Left ventricle myocardium inferior (tissue), 1 donor: ENCODE data around the gene PLXNB1. TPM values are rescaled to one million over a fixed set of nuclear protein-coding genes. Genes with fewer than 3 reads are reported as not detected.

Experiments used
- DNase-seq: peaks from one replicate; pipeline ENCODE4 v3.0.0-alpha.2; 2020
- H3K27ac ChIP-seq: fragments of 200-600 bp; replicated peaks from 2 replicates; pipeline ENCODE4 v1.8.0; 2021
- H3K27me3 ChIP-seq: fragments of 200-600 bp; 2 replicates; pipeline ENCODE4 v1.8.0; 2021; ENCODE audit warnings: low read depth
- H3K36me3 ChIP-seq: fragments of 200-600 bp; 2 replicates; pipeline ENCODE4 v1.8.0; 2021
- H3K4me1 ChIP-seq: fragments of 200-600 bp; 2 replicates; pipeline ENCODE4 v1.8.0; 2021
- H3K4me3 ChIP-seq: fragments of 200-600 bp; 2 replicates; pipeline ENCODE4 v1.8.0; 2021; ENCODE audit warnings: mild to moderate bottlenecking, moderate library complexity
- H3K9me3 ChIP-seq: fragments of 200-600 bp; replicated peaks from 2 replicates; pipeline ENCODE4 v1.8.0; 2021
- intact Hi-C: fragments of 100-400 bp; cut with micrococcal nuclease; formaldehyde crosslinking; loops from one replicate; pipeline ENCODE4 v1.11.0; 2022
- total RNA-seq: library from RNA; stranded (reverse); fragmentation: NEBNext Ultra II Directional; extraction: Animal tissue kit (Norgen Biotek cat#: 25700); gene quantifications from one replicate; pipeline ENCODE4 v1.2.1, GENCODE V29; 2021
- TF ChIP-seq, protein P1 (sequence below): fragments of 200-600 bp; IDR thresholded peaks from 2 replicates; pipeline ENCODE4 v1.8.0; 2021; ENCODE audit warnings: antibody characterized with exemption, mild to moderate bottlenecking, borderline replicate concordance
- donor health status: DM: no; HTN: yes; CAD: no; lungs with severe emphysema.

The PLXNB1 gene
- total RNA-seq, 1 donor from 2014 or later: 42.6 TPM

DNA sequence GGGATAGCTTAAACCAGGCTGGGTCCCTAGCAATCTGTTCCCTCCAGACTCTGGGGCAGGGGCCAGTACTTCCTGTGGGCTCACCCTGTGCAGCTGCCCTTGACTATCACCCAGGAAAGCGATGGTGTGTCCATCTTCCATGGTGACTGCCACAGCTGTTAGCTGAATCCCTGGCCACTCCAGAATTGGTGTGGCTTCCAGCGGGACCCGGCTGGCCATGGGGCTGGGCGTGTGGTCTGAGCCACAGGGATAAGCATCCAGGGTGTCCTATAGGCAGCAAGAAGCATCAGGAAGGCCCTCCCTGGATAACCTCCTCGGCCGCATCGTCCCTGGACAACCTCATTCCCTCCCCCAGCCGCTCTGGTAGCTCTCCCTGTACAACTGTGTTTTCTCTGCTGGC is 7.2 kb downstream of the PLXNB1 start:
- Histone ChIP-seq H3K4me1 (peaks cover 66% of the 10 kb centered on the region), H3K27me3 (no peaks in the 10 kb centered on the region), H3K27ac (no peak overlapping the region), H3K36me3 (peaks cover 27% of the 10 kb centered on the region), H3K4me3 (no peak overlapping the region), H3K9me3 (no peaks in the 10 kb centered on the region)
- TF ChIP-seq, protein P1, sequence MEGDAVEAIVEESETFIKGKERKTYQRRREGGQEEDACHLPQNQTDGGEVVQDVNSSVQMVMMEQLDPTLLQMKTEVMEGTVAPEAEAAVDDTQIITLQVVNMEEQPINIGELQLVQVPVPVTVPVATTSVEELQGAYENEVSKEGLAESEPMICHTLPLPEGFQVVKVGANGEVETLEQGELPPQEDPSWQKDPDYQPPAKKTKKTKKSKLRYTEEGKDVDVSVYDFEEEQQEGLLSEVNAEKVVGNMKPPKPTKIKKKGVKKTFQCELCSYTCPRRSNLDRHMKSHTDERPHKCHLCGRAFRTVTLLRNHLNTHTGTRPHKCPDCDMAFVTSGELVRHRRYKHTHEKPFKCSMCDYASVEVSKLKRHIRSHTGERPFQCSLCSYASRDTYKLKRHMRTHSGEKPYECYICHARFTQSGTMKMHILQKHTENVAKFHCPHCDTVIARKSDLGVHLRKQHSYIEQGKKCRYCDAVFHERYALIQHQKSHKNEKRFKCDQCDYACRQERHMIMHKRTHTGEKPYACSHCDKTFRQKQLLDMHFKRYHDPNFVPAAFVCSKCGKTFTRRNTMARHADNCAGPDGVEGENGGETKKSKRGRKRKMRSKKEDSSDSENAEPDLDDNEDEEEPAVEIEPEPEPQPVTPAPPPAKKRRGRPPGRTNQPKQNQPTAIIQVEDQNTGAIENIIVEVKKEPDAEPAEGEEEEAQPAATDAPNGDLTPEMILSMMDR: no peak
- DNase-seq: no peak
- intact Hi-C loops: no loop called here

DNA sequence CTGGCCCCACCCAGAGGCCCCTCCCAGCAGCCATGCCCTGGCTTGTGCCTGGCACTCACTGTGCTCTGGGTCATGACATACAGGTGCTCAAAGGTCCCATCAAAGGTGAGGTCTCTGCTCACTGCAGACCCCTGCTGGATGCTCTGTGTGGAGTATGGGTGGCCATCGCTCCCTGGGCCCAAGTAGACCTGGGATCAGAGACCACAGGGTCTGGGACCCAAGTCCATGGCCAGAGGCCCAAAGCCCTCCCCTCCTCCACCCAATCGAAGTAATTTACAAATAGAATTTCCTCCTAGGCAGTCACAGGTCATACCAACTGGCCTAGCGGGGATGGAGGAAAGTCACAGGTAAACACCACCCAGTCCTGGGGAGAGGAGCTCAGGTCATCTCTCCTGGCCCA is 7.6 kb downstream of the PLXNB1 start:
- intact Hi-C loops: no loop called here
- no peak for DNase-seq
- TF ChIP-seq, protein P1: no peak
- no peaks in the 10 kb centered on the region for H3K27me3 ChIP-seq
- no peak overlapping the region for H3K27ac ChIP-seq
- H3K4me1 ChIP-seq: peaks cover 62% of the 10 kb centered on the region
- no peak overlapping the region for H3K4me3 ChIP-seq
- no peaks in the 10 kb centered on the region for H3K9me3 ChIP-seq
- peaks cover 31% of the 10 kb centered on the region for H3K36me3 ChIP-seq

DNA sequence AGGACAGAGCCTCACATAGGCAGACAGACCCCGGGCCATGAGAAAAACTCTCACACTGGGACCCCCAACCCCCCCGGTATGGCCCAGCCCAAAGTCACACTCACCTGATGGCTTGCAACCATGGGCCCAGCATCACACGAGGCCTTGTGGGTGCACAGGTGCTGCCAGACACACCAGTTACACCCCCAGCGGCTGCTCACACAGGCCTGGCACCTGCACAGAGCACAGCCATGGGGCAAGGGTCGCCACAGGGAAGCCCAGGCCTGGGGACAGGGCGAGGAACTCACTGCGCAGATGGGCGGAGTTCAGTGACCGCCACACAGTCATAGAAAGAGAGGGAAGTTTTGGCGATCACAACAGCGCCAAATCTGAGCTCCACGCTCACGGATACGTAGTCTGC is 9.3 kb downstream of the PLXNB1 start:
- TF ChIP-seq, protein P1: no peak
- H3K4me3 ChIP-seq: no peak overlapping the region
- intact Hi-C loops: no loop called here
- H3K36me3 ChIP-seq: peaks cover 47% of the 10 kb centered on the region
- peaks cover 45% of the 10 kb centered on the region for H3K4me1 ChIP-seq
- no peak for DNase-seq
- no peaks in the 10 kb centered on the region for H3K27me3 ChIP-seq
- H3K27ac ChIP-seq: no peak overlapping the region
- no peaks in the 10 kb centered on the region for H3K9me3 ChIP-seq

DNA sequence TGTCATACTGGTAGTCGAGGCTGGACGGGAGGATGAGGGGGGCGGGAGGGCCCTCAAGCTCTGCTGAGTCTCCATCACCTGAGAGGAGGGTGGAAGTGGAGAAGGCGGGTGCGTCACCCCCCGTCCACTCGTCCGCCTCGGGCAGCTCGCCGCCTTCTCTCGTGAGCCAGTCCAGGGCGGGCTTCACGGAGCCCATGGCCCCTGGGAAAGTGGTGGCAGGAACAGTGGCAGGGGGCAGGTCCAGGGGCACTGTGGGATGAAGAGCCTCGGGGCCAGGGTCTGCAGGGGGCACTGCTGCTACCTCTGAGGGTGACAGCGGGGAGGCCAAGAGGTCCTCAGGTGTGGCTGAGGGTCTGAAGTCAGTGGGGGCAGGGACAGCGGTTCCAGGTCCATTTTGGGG is 10.3 kb downstream of the PLXNB1 start:
- no peak for DNase-seq
- no peak overlapping the region for H3K4me3 ChIP-seq
- TF ChIP-seq, protein P1: no peak
- no peaks in the 10 kb centered on the region for H3K27me3 ChIP-seq
- intact Hi-C loops: no loop called here
- no peak overlapping the region for H3K27ac ChIP-seq
- no peaks in the 10 kb centered on the region for H3K9me3 ChIP-seq
- peaks cover 35% of the 10 kb centered on the region for H3K4me1 ChIP-seq
- H3K36me3 ChIP-seq: peaks cover 57% of the 10 kb centered on the region

DNA sequence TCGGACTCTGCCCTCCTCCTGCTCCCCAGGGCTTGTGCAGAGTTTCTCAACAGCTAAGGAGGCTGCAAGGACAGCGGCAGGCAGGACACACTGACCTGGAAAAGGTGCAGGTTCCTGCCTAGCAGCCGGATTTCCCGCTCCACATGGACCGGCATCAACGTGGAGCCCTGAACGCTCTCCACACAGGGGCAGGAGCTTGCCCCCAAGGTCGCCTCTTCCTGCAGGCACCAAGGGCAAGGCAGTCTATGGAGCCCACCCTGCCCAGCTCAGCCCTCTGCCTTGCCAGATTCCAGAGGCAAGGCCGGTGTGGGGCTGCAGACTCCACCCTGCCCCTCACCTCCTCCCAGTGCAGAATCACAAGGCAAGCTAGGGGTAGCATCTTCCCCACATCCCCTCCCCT is 10.7 kb downstream of the PLXNB1 start:
- H3K27me3 ChIP-seq: no peaks in the 10 kb centered on the region
- intact Hi-C loops: no loop called here
- H3K36me3 ChIP-seq: peaks cover 61% of the 10 kb centered on the region
- H3K27ac ChIP-seq: no peak overlapping the region
- H3K4me3 ChIP-seq: no peak overlapping the region
- DNase-seq: no peak
- no peaks in the 10 kb centered on the region for H3K9me3 ChIP-seq
- TF ChIP-seq, protein P1: no peak
- peaks cover 31% of the 10 kb centered on the region for H3K4me1 ChIP-seq

DNA sequence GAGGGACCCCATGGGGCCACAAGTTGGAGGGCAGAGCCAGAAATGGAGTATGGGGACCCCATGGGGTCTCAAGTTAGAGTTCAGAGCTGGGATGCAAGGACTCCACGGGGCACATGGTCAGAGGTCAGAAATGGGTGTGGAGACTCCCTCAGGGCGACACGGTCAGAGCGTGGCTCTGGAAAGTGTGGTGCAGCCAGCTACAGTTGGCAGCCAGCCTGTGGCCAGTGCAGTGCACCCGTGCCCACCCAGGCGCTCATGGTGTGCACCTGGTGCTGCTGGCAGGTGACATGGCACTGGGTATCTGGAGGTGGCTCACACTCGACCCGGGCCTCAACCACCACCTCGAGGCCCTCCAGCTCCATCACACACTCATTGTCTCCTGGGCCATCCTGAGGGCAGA is 11.2 kb downstream of the PLXNB1 start:
- H3K4me1 ChIP-seq: peaks cover 26% of the 10 kb centered on the region
- TF ChIP-seq, protein P1: no peak
- H3K4me3 ChIP-seq: no peak overlapping the region
- intact Hi-C loops: no loop called here
- no peaks in the 10 kb centered on the region for H3K27me3 ChIP-seq
- no peak overlapping the region for H3K27ac ChIP-seq
- no peaks in the 10 kb centered on the region for H3K9me3 ChIP-seq
- DNase-seq: no peak
- peaks cover 66% of the 10 kb centered on the region for H3K36me3 ChIP-seq
